GM18951 (cell line): Measurements from ENCODE around the gene CDK14.
"Not testable (repeated sequence)": the region's sequence is repeated elsewhere in the genome, so short reads cannot be mapped to it uniquely, and the experiment has no call there.

ENCODE experiments used
- POLR2A ChIP-seq: IDR thresholded peaks from 4 replicates; pipeline ENCODE4 v1.6.1; 2011; ENCODE audit warnings: mild to moderate bottlenecking; ENCODE audit not compliant: insufficient read length, insufficient read depth; ENCODE audit errors: extremely low read depth
- in situ Hi-C: fragments of 300-500 bp; cut with MboI; formaldehyde crosslinking; loops from one replicate; pipeline ENCODE4 v1.12.0; 2022; ENCODE audit warnings: low sequenced_read_pairs, mixed read lengths, inconsistent platforms; ENCODE audit not compliant: unreplicated experiment

CDK14 gene

DNA sequence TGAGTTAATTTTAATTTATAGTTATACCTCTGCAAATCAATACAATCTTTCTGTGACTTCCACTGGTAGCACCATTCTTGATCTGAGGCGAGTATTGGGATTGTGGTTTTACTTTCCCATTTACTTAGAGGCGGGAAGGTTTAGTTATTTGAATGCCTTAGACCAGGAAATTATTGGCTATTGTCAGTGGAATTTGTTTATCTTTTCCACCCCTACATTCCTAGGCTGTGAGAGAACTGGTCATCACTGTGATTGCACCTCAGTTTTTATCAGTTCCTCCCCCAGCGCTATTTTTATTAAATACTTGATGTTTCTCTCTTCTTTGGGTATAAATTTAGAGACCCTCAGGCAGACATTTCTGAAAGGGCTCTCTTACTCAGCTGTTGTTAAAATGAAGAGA is 29.9 kb downstream of the CDK14 start:
- in situ Hi-C loops: loop anchor here (10.0 kb wide), 1 partner anchor 171 kb away; no protein-coding TSS in a partner anchor
- TF ChIP-seq POLR2A: no peak

DNA sequence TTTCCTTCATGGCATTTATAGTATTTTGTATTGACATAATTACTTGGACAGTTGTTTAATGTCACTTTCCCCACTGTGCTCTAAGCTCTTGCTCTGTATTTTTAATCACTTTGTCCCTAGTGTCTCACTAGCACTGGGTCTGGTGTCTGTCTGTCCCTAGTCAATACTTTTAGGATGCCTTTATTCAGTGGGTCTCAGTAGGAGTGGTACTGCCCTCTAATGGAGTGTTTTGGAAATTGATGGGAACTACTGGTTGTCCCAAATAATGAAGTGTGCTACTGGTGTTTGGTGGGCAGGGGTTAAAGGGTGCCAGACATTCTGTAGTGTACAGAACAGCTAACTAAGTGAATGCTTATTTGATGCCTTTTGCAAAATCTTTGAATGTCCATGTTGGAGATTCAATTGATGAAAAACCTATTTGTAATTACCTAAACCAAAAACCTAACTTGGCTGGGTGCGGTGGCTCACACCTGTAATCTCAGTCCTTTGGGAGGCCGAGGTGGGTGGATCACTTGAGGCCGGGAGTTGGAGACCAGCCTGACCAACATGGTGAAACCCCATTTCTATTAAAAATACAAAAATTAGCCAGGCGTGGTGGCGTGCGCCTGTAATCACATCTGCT is 33.3 kb downstream of the CDK14 start:
- in situ Hi-C loops: loop anchor here (10.0 kb wide), 1 partner anchor 175 kb away; no protein-coding TSS in a partner anchor
- no peak for TF ChIP-seq POLR2A

DNA sequence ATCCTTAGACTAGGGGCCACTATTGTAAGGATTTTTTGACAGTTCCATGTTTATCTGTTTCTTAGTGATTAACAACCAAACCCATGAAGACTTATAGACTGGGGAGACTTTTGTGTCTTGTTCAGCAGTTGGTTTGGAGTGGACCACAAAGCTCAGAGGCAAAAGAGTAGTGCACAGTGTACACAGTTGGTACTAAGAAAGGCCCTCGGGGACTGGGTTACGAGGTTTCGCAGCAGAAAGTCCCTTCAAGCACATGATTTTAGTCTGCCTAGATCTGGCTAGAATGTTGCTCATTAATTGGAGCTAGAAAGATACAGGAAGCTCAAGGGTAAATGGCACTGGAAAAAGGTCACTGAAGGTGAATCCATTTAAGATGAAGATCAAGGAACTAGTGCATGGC is 35.4 kb downstream of the CDK14 start:
- in situ Hi-C loops: no loop called here

DNA sequence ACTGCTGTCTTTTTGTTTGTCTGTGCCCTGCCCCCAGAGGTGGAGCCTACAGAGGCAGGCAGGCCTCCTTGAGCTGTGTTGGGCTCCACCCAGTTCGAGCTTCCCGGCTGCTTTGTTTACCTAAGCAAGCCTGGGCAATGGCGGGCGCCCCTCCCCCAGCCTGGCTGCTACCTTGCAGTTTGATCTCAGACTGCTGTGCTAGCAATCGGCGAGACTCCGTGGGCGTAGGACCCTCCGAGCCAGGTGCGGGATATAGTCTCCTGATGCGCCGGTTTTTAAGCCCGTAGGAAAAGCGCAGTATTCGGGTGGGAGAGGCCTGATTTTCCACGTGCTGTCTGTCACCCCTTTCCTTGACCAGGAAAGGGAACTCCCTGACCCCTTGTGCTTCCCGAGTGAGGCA is 43.6 kb downstream of the CDK14 start:
- in situ Hi-C loops: not testable (repeated sequence)

More for the DNA sequence above, 35.4 kb downstream of the CDK14 start:
- TF ChIP-seq POLR2A: no peak

DNA sequence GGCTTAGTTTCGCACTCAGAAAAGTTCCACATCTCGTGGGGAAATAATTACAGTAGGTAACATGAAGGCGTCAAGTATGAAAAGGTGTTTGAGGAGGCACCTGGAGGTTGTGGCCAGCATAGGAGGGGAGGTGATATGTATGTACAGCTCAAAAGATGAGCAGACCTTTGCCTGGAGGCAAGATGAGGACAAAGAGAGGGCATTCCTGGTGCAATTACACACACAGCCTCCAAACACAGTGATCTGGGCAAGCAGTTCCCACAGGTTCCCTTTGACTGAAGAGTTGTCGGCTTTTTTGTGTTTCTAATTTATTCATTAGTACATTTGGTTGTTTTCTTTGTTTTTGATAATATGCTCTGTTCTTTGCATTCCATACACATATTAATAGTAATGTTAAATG is 46.9 kb downstream of the CDK14 start:
- in situ Hi-C loops: no loop called here
- TF ChIP-seq POLR2A: no peak

DNA sequence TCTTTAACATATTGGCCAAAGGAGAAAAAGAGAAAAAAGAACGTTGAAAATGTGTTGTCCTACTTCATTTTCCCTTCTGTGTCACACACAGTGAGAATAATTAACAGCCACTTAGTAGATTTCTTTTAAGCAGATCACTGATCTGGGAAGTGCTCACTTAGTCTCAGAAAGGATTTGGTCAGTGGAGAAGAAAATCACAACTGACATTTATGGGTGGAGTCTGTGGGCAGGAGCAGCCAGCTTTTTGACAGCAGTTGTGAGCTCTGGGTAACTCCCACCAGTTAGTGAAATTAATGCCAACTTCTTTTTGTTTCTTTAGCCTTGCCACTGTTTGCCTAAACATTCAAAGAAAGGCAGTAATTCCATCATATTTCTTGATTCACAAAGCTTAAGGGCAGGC is 49.7 kb downstream of the CDK14 start:
- TF ChIP-seq POLR2A: no peak
- in situ Hi-C loops: no loop called here

DNA sequence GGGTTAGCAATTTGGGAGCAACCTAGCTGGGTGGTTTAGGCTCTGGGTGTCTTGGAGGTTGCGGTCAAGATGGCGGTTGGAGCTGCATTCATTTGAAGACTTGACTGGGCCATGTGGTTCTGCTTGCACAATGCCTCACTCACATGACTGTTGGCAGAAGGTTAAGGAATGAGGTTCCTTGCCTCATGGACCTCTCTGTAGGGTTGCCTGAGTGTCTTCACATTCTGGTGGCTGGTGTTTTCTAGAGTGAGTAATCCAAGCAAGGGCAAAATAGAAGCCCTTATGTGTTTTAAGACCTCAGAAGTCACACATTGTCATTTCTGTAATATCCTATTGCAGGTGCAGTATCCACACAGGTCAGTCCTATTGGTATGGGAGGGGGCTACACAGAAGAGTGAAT is 52.0 kb downstream of the CDK14 start:
- in situ Hi-C loops: no loop called here
- TF ChIP-seq POLR2A: no peak

DNA sequence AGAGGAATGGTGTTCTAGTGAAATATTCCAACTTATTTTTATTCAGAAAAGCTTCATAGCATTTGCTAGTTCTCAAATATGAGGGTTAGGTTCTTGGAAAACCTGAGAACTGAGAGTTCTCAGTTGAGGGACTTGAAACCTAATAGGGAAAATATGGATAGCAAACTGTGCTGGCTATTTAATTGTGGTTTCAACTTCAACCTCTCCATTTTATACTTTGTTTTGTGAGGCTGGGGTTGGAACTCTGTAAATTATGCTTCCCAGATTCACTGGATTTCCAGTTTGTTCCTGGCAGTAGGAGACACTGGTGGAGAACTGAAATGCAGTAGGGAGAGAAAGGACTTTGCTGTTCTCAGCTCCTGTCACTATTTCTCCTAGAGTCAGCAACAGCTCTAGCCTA is 52.7 kb downstream of the CDK14 start:
- TF ChIP-seq POLR2A: no peak
- in situ Hi-C loops: no loop called here

DNA sequence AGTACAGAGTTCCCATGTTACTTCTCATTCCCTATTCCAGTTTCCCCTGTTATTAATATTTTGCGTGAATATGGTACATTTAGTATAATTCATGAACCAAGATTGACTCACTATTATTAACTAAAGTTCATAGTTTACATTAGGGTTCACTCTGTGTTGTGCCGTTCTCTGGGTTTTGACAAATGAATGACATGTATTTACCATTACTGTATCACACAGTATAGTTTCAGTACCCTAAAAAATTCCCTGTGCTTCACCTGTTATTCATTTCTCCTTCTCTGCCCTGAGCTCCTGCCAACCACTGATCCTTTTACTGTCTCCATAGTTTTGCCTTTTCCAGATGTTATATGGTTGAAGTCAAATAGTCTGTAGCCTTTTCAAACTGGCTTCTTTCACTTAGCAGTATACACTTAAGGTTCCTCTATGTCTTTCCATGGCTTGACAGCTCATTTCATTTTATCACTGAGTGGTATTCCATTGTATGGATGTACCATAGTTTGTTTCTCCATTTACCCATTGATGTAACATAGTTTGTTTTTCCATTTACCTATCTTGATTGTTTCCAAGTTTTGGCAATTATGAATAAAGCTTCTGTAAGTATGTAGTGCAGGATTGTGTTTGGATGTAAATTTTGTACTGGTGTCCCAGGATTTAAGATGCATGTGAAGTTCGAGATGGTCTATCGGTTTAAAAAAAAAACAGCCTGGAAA is 58.8 kb downstream of the CDK14 start:
- TF ChIP-seq POLR2A: no peak
- in situ Hi-C loops: no loop called here

DNA sequence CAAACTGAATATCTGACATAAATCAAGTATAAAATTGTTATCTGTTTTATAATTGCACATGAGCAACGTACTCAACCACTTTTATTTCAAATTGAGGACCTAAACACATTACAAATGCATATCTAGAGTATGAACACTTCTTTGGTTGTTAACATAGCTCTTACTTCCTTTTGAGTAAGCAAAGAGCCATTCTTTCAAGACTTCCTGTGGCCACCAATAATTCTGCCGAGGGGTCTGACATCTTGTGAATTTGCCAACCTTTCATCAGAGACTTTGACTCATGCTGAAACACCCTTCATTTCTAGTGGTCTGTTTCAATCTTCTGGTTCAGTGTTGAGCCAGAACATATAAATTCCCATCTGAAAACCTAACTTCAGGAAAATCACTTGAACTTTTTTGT is 59.4 kb downstream of the CDK14 start:
- no peak for TF ChIP-seq POLR2A
- in situ Hi-C loops: no loop called here

DNA sequence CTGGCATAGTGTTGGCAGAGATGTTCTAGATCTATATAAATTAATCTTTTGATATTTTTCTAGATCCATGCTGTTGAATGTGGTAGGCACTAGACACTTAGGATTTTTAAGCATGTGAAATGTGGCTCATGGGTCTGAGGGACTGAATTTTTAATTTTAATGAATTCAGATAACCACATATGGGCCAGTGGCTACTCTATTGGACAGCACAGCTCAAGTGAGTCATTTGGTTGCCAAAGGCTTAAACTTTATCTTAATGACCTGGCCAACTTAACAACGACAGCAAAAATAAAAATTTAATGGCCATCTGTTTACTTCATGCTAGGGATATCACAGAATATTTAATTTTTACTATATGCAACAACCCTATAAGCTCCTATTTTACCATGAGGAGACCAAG is 61.4 kb downstream of the CDK14 start:
- TF ChIP-seq POLR2A: no peak
- in situ Hi-C loops: no loop called here

DNA sequence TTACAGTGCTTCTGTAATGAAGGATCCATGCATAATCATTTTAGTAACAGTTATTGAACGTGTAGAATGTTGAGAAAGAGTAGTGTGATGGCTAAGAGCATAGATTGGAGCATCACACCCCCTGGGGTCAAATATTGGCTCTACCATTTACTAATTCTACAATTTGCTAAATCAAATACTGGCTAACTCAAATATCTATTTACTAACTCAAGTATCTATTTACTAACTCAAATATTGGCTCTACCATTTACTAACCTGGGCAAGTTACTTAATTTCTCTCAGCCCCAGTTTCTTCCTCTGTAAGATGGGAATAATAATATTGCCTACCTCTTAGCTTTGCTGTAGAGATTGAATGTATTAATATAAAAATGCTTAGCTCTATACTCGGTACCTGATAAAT is 64.0 kb downstream of the CDK14 start:
- in situ Hi-C loops: no loop called here
- TF ChIP-seq POLR2A: no peak

DNA sequence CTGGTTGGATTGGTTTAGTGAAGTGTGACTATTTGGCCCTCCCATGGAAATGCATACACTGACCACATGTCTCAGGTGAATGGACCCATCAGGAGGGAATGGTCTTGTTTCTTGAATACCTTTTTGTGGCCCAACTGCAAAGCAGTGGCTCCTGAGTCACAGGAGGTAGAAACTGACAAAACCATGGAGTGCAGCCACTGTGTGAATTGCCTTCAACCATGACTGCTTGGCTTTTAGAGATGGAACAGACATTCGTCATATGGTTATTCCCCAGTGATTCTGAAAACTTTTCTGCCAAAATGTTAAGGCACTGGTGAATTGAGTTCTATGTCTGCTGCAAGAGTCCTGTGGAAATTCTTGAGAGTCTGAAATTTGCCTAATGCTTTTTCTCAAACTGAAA is 64.7 kb downstream of the CDK14 start:
- in situ Hi-C loops: no loop called here
- TF ChIP-seq POLR2A: no peak
